Type B pancreatic cell (in vitro differentiated cells): Measurements from ENCODE around the gene HNRNPU. TPM values are rescaled to one million over a fixed set of nuclear protein-coding genes. Genes with fewer than 3 reads are reported as not detected.
A peak's percentile ranks its signal among the peaks of the same experiment; 100 is the strongest.

ENCODE experiments used
- DNase-seq: peaks from one replicate; pipeline ENCODE4 v3.0.0; 2021; ENCODE audit warnings: mixed read lengths; ENCODE audit not compliant: unreplicated experiment; ENCODE audit errors: extremely low spot score
- H3K27ac Mint-ChIP-seq: 2 replicates; pipeline ENCODE4 v1.8.0; 2021; ENCODE audit warnings: mild to moderate bottlenecking, mixed read lengths
- H3K27me3 Mint-ChIP-seq: 2 replicates; pipeline ENCODE4 v1.8.0; 2021; ENCODE audit warnings: mixed read lengths
- H3K36me3 Mint-ChIP-seq: 2 replicates; pipeline ENCODE4 v1.8.0; 2021; ENCODE audit warnings: mixed read lengths
- H3K4me1 Mint-ChIP-seq: one replicate; pipeline ENCODE4 v1.8.0; 2021; ENCODE audit warnings: mixed read lengths; ENCODE audit not compliant: unreplicated experiment
- H3K4me3 Mint-ChIP-seq: 2 replicates; pipeline ENCODE4 v1.8.0; 2021; ENCODE audit warnings: mild to moderate bottlenecking, mixed read lengths
- H3K9me3 Mint-ChIP-seq: 2 replicates; pipeline ENCODE4 v1.8.0; 2021; ENCODE audit warnings: mixed read lengths
- total RNA-seq: library from RNA; stranded (reverse); gene quantifications from 2 replicates; pipeline ENCODE4 v1.2.1, GENCODE V29; 2021; ENCODE audit warnings: low replicate concordance
- TF ChIP-seq, protein P1 (sequence below): fragments of 200-600 bp; sonication (generic); conservative IDR thresholded peaks from 2 replicates; pipeline ENCODE4 v1.5.0; 2021; ENCODE audit warnings: antibody characterized with exemption, mild to moderate bottlenecking

HNRNPU gene
- total RNA-seq, 1 donor from 2014 or later: 485 TPM

DNA sequence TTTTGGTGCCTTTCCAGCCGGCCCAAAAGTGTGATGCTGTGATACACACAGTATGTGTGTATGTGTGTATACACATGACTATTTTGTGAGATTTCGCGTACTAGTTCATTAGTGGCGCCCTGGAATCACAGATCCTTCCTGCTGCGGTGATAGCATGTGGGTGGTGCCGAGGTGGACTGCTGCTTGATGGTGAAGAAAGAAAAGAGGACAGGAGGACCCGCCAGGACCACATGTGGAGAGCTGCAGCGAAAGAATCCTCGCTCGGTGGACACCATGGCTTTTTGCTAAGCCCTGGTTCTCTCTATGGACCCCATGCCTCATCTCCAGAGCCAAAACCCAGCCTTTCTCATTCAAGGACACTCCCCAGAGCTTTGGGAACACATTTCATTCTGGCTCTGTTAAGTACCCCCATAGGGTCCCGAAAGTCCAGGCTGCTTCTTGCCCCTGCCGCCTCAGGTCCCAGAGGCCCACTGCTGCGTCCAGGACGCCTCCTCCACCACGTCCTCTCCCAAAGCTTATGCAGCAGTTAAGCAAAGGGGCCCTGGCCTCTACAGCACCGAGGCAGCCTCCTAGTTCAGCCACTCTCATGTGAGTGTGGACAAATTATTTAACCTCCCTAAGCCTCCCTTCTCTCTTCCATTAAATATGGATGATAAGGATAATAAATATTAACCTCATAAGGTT lies 61.6 kb downstream of the HNRNPU start:
- no peak overlapping the region for H3K27ac Mint-ChIP-seq
- no peaks in the 10 kb centered on the region for H3K4me1 Mint-ChIP-seq
- no peaks in the 10 kb centered on the region for H3K36me3 Mint-ChIP-seq
- DNase-seq: no peak
- H3K4me3 Mint-ChIP-seq: no peak overlapping the region
- H3K27me3 Mint-ChIP-seq: no peaks in the 10 kb centered on the region
- TF ChIP-seq, protein P1, sequence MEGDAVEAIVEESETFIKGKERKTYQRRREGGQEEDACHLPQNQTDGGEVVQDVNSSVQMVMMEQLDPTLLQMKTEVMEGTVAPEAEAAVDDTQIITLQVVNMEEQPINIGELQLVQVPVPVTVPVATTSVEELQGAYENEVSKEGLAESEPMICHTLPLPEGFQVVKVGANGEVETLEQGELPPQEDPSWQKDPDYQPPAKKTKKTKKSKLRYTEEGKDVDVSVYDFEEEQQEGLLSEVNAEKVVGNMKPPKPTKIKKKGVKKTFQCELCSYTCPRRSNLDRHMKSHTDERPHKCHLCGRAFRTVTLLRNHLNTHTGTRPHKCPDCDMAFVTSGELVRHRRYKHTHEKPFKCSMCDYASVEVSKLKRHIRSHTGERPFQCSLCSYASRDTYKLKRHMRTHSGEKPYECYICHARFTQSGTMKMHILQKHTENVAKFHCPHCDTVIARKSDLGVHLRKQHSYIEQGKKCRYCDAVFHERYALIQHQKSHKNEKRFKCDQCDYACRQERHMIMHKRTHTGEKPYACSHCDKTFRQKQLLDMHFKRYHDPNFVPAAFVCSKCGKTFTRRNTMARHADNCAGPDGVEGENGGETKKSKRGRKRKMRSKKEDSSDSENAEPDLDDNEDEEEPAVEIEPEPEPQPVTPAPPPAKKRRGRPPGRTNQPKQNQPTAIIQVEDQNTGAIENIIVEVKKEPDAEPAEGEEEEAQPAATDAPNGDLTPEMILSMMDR: no peak
- no peaks in the 10 kb centered on the region for H3K9me3 Mint-ChIP-seq

DNA sequence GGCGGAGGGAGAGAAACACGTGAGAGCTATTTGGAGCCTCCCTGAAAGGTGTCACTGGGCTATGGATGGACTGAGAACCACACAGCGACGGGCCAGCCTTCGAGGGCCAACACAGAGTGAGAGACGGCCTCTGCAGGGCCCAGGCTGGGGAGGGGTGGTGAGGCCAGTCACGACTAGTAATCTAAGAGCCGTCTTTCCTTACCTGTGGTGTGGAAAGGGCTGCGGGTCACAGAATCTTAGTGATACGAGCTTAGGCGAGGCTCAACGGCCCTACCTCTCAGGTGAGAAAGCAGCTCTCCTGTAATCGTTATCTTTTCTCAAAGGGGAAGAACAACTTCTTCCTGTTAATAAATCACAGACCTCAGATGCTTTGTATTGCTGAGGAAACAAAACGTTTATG lies 62.3 kb downstream of the HNRNPU start:
- Mint-ChIP-seq H3K27ac (no peak overlapping the region), H3K4me3 (no peak overlapping the region), H3K27me3 (no peaks in the 10 kb centered on the region), H3K4me1 (no peaks in the 10 kb centered on the region), H3K9me3 (no peaks in the 10 kb centered on the region), H3K36me3 (no peaks in the 10 kb centered on the region)
- DNase-seq: no peak
- TF ChIP-seq, protein P1: no peak

DNA sequence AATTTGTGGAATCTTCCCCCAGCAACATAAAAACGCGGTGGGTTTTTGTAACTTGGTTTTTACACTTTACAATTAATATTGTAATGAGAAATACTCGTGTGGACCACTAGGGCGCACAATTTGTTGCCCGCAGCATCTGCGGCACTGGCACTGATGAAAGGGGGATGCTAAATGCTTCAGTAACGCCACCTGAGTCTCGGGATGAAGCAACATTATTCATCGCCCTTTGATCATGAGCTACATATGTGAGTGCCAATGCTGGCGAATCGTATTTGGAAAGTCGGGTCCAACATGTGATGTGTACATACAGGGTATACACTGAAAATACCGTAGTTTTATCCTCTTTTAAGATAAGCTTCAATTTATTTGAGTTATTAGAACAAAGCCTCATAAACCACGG lies 63.1 kb downstream of the HNRNPU start:
- Mint-ChIP-seq H3K27ac (no peak overlapping the region), H3K9me3 (no peaks in the 10 kb centered on the region), H3K27me3 (no peaks in the 10 kb centered on the region), H3K4me3 (no peak overlapping the region), H3K4me1 (no peaks in the 10 kb centered on the region), H3K36me3 (no peaks in the 10 kb centered on the region)
- no peak for DNase-seq
- TF ChIP-seq, protein P1: peak; percentile 75

DNA sequence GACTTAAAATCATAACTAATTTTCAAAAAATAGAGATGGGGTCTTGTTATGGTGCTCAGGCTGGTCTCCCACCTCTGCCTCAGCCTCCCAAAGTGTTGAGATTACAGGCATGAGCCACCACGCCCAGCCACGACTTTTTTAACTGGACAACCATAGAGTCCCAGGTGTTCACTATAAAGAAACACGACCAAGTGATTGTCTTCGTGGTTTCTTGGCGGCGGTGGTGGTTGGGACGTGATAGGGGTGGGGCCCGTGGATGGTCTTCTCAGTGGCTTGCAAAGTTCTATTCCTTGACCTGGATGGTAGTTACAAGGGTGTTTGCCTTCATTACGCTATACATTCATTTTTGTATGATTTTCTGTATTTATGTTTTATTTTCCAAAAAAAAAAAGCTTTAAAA lies 63.5 kb downstream of the HNRNPU start:
- DNase-seq: no peak
- Mint-ChIP-seq H3K9me3 (no peaks in the 10 kb centered on the region), H3K36me3 (no peaks in the 10 kb centered on the region), H3K4me1 (no peaks in the 10 kb centered on the region), H3K4me3 (no peak overlapping the region), H3K27me3 (no peaks in the 10 kb centered on the region), H3K27ac (no peak overlapping the region)
- TF ChIP-seq, protein P1: no peak

Other genes with a start within 250 kb of the HNRNPU start
- 27.5 and 34.4 TPM in 2 replicates for gene DESI2, start 211.4 kb downstream of the HNRNPU start, total RNA-seq
- gene COX20, start 28.9 kb downstream of the HNRNPU start, total RNA-seq: 22.7 TPM in 2 replicates